ENCODE results near the gene CPHXL. TPM values are rescaled to one million over a fixed set of nuclear protein-coding genes. Genes with fewer than 3 reads are reported as not detected.

CPHXL gene
- total RNA-seq, 2 experiments from 2014 or later: not detected

GRCh38 chr16:75745823-75746222 lies 19.5 kb upstream of the CPHXL start:
- DNase-seq: no peak
- POLR2A ChIA-PET: no interaction called here
- no peak overlapping the region for H3K4me3 Mint-ChIP-seq
- no peaks in the 10 kb centered on the region for H3K4me1 Mint-ChIP-seq (ENCODE audit: low read depth)
- H3K27me3 Mint-ChIP-seq: peaks cover 24% of the 10 kb centered on the region
- CTCF ChIA-PET: no interaction called here
- H3K36me3 Mint-ChIP-seq: peaks cover 3% of the 10 kb centered on the region
- H3K9me3 Mint-ChIP-seq: peaks cover 10% of the 10 kb centered on the region
- intact Hi-C loops (cut with micrococcal nuclease): no loop called here
- H3K27ac Mint-ChIP-seq: no peak overlapping the region

GRCh38 chr16:75745242-75745641 lies 19.0 kb upstream of the CPHXL start:
- intact Hi-C loops (cut with micrococcal nuclease): no loop called here
- no peak overlapping the region for H3K27ac Mint-ChIP-seq
- H3K27me3 Mint-ChIP-seq: peaks cover 24% of the 10 kb centered on the region
- ChIA-PET POLR2A (no interaction called here), CTCF (no interaction called here)
- no peak overlapping the region for H3K4me3 Mint-ChIP-seq
- peaks cover 10% of the 10 kb centered on the region for H3K9me3 Mint-ChIP-seq
- no peaks in the 10 kb centered on the region for H3K4me1 Mint-ChIP-seq (ENCODE audit: low read depth)
- DNase-seq: no peak
- peaks cover 3% of the 10 kb centered on the region for H3K36me3 Mint-ChIP-seq

- Mint-ChIP-seq H3K36me3 (peaks cover 3% of the 10 kb centered on the region), H3K4me1 (ENCODE audit: low read depth) (no peaks in the 10 kb centered on the region), H3K27me3 (peaks cover 11% of the 10 kb centered on the region), H3K27ac (no peak overlapping the region), H3K9me3 (peaks cover 10% of the 10 kb centered on the region), H3K4me3 (no peak overlapping the region)
- no peak for DNase-seq
- ChIA-PET POLR2A (no interaction called here), CTCF (no interaction called here)
- intact Hi-C loops (cut with micrococcal nuclease): no loop called here
Measured at GRCh38 chr16:75742424-75743047, 16.2 kb upstream of the CPHXL start.

GRCh38 chr16:75733305-75734211 lies 7.3 kb upstream of the CPHXL start:
- Mint-ChIP-seq H3K27me3 (no peaks in the 10 kb centered on the region), H3K4me3 (no peak overlapping the region), H3K36me3 (no peaks in the 10 kb centered on the region), H3K27ac (no peak overlapping the region), H3K4me1 (ENCODE audit: low read depth) (no peaks in the 10 kb centered on the region), H3K9me3 (no peaks in the 10 kb centered on the region)
- ChIA-PET CTCF (interaction anchor here (0.8 kb wide), 1 partner anchor 490 kb away, joined by 3 read pairs; no protein-coding TSS in a partner anchor), POLR2A (interaction anchor here (0.6 kb wide), 1 partner anchor 199 kb away, joined by 3 read pairs; no protein-coding TSS in a partner anchor)
- intact Hi-C loops (cut with micrococcal nuclease): no loop called here
- DNase-seq: no peak

GRCh38 chr16:75732871-75733270 lies 6.6 kb upstream of the CPHXL start:
- no peaks in the 10 kb centered on the region for H3K36me3 Mint-ChIP-seq
- H3K27ac Mint-ChIP-seq: no peak overlapping the region
- POLR2A ChIA-PET: no interaction called here

GRCh38 chr16:75727221-75727620 lies 931 bp upstream of the CPHXL start:
- ChIA-PET CTCF (no interaction called here), POLR2A (no interaction called here)
- Mint-ChIP-seq H3K4me3 (no peak overlapping the region), H3K9me3 (peaks cover 2% of the 10 kb centered on the region), H3K27ac (no peak overlapping the region), H3K27me3 (no peaks in the 10 kb centered on the region), H3K4me1 (ENCODE audit: low read depth) (no peaks in the 10 kb centered on the region), H3K36me3 (no peaks in the 10 kb centered on the region)
- intact Hi-C loops (cut with micrococcal nuclease): no loop called here
- DNase-seq: no peak

More at GRCh38 chr16:75732871-75733270, 6.6 kb upstream of the CPHXL start:
- CTCF ChIA-PET: no interaction called here
- no peak for DNase-seq
- Mint-ChIP-seq H3K27me3 (no peaks in the 10 kb centered on the region), H3K9me3 (no peaks in the 10 kb centered on the region), H3K4me3 (no peak overlapping the region), H3K4me1 (ENCODE audit: low read depth) (no peaks in the 10 kb centered on the region)
- intact Hi-C loops (cut with micrococcal nuclease): no loop called here

- ChIA-PET CTCF (no interaction called here), POLR2A (no interaction called here)
- Mint-ChIP-seq H3K4me3 (no peak overlapping the region), H3K27me3 (peaks cover 11% of the 10 kb centered on the region), H3K36me3 (no peaks in the 10 kb centered on the region), H3K9me3 (no peaks in the 10 kb centered on the region), H3K4me1 (ENCODE audit: low read depth) (no peaks in the 10 kb centered on the region), H3K27ac (no peak overlapping the region)
- no peak for DNase-seq
- intact Hi-C loops (cut with micrococcal nuclease): no loop called here
Measured at GRCh38 chr16:75718452-75718851, 7.8 kb downstream of the CPHXL start.

- ChIA-PET CTCF (no interaction called here), POLR2A (no interaction called here)
- Mint-ChIP-seq H3K4me3 (no peak overlapping the region), H3K36me3 (peaks cover 8% of the 10 kb centered on the region), H3K4me1 (ENCODE audit: low read depth) (no peaks in the 10 kb centered on the region), H3K27me3 (peaks cover 11% of the 10 kb centered on the region), H3K27ac (no peak overlapping the region), H3K9me3 (peaks cover 19% of the 10 kb centered on the region)
- intact Hi-C loops (cut with micrococcal nuclease): no loop called here
- no peak for DNase-seq
Measured at GRCh38 chr16:75714661-75715060, 11.6 kb downstream of the CPHXL start.

GRCh38 chr16:75710344-75710743 lies 15.9 kb downstream of the CPHXL start:
- intact Hi-C loops (cut with micrococcal nuclease): no loop called here
- Mint-ChIP-seq H3K9me3 (peaks cover 28% of the 10 kb centered on the region), H3K27ac (no peak overlapping the region), H3K4me1 (ENCODE audit: low read depth) (no peaks in the 10 kb centered on the region), H3K27me3 (peaks cover 6% of the 10 kb centered on the region), H3K36me3 (peaks cover 8% of the 10 kb centered on the region), H3K4me3 (no peak overlapping the region)
- POLR2A ChIA-PET: no interaction called here
- DNase-seq: no peak
- CTCF ChIA-PET: no interaction called here

- POLR2A ChIA-PET: no interaction called here
- intact Hi-C loops (cut with micrococcal nuclease): no loop called here
Measured at GRCh38 chr16:75703306-75703705, 23.0 kb downstream of the CPHXL start.

GRCh38 chr16:75702242-75702641 lies 24.0 kb downstream of the CPHXL start:
- intact Hi-C loops (cut with micrococcal nuclease): no loop called here
- H3K27me3 Mint-ChIP-seq: peaks cover 3% of the 10 kb centered on the region
- no peak for DNase-seq
- no peaks in the 10 kb centered on the region for H3K36me3 Mint-ChIP-seq
- ChIA-PET CTCF (no interaction called here), POLR2A (no interaction called here)
- no peak overlapping the region for H3K27ac Mint-ChIP-seq
- no peaks in the 10 kb centered on the region for H3K9me3 Mint-ChIP-seq
- no peaks in the 10 kb centered on the region for H3K4me1 Mint-ChIP-seq (ENCODE audit: low read depth)
- no peak overlapping the region for H3K4me3 Mint-ChIP-seq

More at GRCh38 chr16:75703306-75703705, 23.0 kb downstream of the CPHXL start:
- CTCF ChIA-PET: no interaction called here
- Mint-ChIP-seq H3K27me3 (peaks cover 3% of the 10 kb centered on the region), H3K9me3 (no peaks in the 10 kb centered on the region), H3K4me1 (ENCODE audit: low read depth) (no peaks in the 10 kb centered on the region), H3K36me3 (no peaks in the 10 kb centered on the region), H3K27ac (no peak overlapping the region), H3K4me3 (no peak overlapping the region)
- DNase-seq: no peak

GRCh38 chr16:75701361-75701760 lies 24.9 kb downstream of the CPHXL start, which contains the start of gene DUXB:
TSS of gene DUXB (minus strand) at chr16:75701461. CDS start at chr16:75701418, 43 bp downstream.
- Mint-ChIP-seq H3K9me3 (no peaks in the 10 kb centered on the region), H3K27me3 (peaks cover 3% of the 10 kb centered on the region), H3K4me1 (ENCODE audit: low read depth) (no peaks in the 10 kb centered on the region), H3K36me3 (no peaks in the 10 kb centered on the region), H3K4me3 (no peak within 1 kb of the TSS), H3K27ac (no peak within 1 kb of the TSS)
- CTCF ChIA-PET: no interaction called here
- DNase-seq: no peak
- intact Hi-C loops (cut with micrococcal nuclease): no loop called here
- POLR2A ChIA-PET: no interaction called here

GRCh38 chr16:75697571-75697970 lies 28.7 kb downstream of the CPHXL start:
- DNase-seq: no peak
- H3K36me3 Mint-ChIP-seq: no peaks in the 10 kb centered on the region
- ChIA-PET CTCF (no interaction called here), POLR2A (no interaction called here)
- H3K4me3 Mint-ChIP-seq: no peak overlapping the region
- H3K27ac Mint-ChIP-seq: no peak overlapping the region
- intact Hi-C loops (cut with micrococcal nuclease): loop anchor here (10.0 kb wide), 1 partner anchor 67 kb away; no protein-coding TSS in a partner anchor
- no peaks in the 10 kb centered on the region for H3K9me3 Mint-ChIP-seq
- no peaks in the 10 kb centered on the region for H3K27me3 Mint-ChIP-seq
- no peaks in the 10 kb centered on the region for H3K4me1 Mint-ChIP-seq (ENCODE audit: low read depth)

All from activated CD4-positive, alpha-beta memory T cell treated with anti-CD3 and anti-CD28 coated beads for 36 hours (primary cell).